GM19099 (cell line): ENCODE measurements around the gene ADAR.

Experiments used
- POLR2A ChIP-seq: IDR thresholded peaks from 3 replicates; pipeline ENCODE4 v1.6.1; 2011; ENCODE audit warnings: low read depth; ENCODE audit not compliant: insufficient read length; ENCODE audit errors: extremely low read depth

The ADAR gene

GRCh38 chr1:154539486-154540483 lies 68.2 kb downstream of the ADAR start:
- TF ChIP-seq POLR2A = no peak

- no peak for TF ChIP-seq POLR2A
These were observed 71.4 kb downstream of the ADAR start for GRCh38 chr1:154536570-154536969.

- no peak for TF ChIP-seq POLR2A
These were observed 73.8 kb downstream of the ADAR start for GRCh38 chr1:154533952-154534844.
